NT2/D1 (cell line): ENCODE results near the gene IFIT5.

ENCODE experiments used
- YY1 ChIP-seq: IDR thresholded peaks from 2 replicates; pipeline ENCODE4 v1.6.1; 2011; ENCODE audit not compliant: insufficient read length, insufficient read depth
- ZNF274 ChIP-seq: IDR thresholded peaks from 2 replicates; pipeline ENCODE4 v1.6.1; 2011; ENCODE audit warnings: mild to moderate bottlenecking, low read depth, low read length

DNA sequence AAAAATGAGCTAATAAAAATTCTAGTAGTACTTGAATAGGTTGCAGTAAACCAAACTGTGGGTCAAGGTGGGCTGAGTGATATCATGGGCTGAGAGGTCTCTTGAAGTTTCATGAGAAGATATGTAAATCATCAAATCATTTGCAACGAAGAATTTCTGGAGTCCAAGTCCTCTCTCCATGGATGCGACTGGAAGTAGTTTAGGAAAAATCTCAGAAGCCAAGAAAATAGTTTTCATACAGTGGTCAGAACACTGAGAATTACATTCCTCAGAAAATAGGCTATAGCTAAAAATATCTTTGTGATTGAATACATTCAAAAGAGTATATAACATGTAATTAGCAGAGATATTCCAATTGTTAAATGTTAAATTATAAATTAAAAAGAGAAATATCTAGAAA, 25.6 kb upstream of the IFIT5 start:
- no peak for TF ChIP-seq YY1
- TF ChIP-seq ZNF274 = no peak
